Medulla oblongata (tissue), 1 donor: Measurements from ENCODE around the gene DBI.
"Not testable (repeated sequence)": the region's sequence is repeated elsewhere in the genome, so short reads cannot be mapped to it uniquely, and the experiment has no call there.

Experiments
- DNase-seq: peaks from one replicate; pipeline ENCODE4 v3.0.0-alpha.2; 2015; ENCODE audit errors: extremely low spot score

The DBI gene

DNA sequence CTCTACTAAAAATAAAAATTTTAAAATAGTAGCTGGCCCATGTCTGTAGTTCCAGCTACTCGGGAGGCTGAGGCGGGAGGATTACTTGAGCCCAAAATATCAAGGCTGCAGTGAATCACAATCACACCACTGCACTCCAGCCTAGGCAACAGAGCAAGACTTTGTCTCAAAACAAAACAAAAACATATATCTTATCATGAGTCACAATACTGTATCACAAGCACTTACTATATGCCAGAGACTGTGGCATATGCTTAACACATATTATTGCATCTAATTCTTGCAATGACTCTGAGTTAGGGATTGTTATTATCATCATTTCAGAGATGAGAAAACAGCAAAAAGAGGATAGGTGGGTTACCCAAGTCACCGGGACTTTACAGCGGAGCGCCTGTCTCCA, 35.3 kb downstream of the DBI start:
- no peak for DNase-seq

DNA sequence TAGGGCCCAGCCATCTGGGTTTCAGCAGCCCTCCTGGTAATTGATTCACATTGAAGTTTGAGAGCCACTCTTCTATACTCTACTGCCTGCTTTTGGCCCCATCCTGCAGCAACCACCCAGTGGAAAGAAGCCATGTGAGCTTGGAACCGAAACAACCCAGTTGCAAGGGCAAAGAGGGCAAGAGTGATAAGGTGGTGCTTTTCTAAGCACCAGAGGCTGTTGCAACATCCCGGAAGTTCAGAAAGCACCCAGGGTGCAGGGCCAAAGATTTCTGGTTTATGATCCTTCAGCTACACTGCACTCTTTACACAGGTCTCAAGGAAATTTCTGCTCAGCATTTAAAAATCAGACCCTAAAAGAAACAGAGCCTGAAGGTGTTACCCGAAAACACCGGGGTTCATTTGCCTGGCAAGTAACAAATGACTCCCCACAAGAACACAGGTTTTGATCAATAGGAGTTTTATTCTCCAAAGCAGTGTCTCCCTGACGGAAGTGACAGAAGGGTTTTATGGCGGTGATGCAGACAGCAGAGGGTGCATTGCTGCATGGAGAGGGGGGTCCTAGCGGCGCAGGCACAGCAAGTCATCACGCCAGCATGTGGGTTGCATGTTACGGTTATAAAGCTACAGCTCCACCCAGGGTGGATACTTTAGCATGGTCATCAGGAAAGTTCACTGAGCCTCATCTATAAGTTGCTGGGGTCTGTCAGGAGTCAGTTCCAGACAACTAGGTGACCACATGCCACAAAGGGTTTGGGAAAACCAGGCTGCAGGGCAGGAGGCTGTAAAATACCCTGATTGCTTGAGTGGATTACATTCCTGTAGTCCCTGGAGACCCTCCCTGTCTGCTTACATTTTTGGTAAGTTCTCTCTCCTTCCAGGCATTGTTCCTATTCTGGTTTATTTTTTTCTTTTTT, 36.1 kb downstream of the DBI start:
- DNase-seq: no peak

DNA sequence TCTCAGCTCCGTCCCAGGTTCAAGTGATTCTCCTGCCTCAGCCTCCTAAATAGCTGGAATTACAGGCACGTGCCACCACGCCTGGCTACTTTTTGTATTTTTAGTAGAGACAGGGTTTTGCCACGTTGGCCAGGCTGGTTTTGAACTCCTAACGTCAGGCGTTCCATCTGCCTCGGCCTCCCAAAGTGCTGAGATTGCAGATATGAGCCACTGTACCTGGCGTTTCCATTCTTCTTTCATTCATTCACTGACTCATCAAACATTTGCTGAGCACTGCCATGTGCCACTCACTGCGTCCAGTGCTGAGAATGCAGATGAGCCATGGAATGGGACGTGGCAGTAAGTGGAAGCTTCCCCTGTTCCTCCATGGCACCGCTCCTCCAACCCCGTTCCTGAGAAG, 36.8 kb downstream of the DBI start:
- not testable (repeated sequence) for DNase-seq

GRCh38 chr2:119405151-119405550, 38.4 kb downstream of the DBI start:
- no peak for DNase-seq

GRCh38 chr2:119407430-119408220, 40.8 kb downstream of the DBI start:
- peak; percentile 84 for DNase-seq

GRCh38 chr2:119408221-119408619, 41.4 kb downstream of the DBI start:
- no peak for DNase-seq

DNA sequence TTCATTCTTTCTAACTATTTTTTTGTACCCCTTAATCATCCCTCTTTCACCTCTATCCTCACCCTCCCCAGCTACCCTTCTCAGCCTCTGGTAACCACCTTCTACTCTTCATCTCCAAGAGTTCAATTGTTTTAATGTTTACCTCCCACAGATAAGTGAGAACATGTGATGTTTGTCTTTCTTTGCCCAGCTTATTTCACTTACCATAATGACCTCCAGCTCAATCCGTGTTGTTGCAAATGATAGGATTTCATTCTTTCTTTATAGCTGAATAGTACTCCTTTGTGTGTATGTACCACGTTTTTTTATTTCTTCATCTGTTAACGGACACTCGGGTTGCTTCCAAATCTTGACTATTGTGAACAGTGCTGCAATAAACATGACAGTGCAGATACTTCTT, 42.7 kb downstream of the DBI start:
- no peak for DNase-seq

GRCh38 chr2:119414894-119415293, 48.1 kb downstream of the DBI start:
- no peak for DNase-seq

GRCh38 chr2:119415630-119416029, 48.9 kb downstream of the DBI start:
- no peak for DNase-seq

DNA sequence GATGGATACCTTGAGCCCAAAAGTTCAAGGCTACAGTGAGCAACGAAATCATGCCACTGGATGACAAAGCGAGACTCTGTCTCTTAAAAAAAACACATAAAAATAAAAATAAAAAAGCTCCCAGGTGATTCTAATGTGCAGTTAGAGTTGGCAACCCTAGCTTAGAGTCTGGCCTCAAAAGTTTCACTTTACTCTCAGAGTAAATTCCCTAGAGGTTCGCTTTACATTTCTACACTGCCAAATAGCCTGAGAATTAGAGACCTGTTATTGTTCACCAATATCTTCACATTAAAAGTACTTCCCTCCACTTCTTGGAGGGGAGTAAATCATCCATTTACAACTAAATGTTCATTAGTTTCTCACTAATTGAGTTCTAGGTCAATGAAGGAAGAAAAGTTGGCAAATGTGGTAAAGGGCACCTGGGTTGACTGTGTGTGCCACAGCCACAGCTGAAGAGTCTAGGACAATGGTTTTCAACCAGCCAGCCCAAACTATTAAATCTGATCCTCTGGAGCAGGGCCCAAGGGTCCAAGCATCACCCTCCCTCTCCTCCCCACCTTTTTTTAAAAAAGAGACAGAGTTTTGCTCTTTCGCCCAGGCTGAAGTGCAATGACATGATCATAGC, 49.6 kb downstream of the DBI start:
- no peak for DNase-seq

GRCh38 chr2:119417908-119418307, 51.1 kb downstream of the DBI start:
- no peak for DNase-seq

- no peak for DNase-seq
These were observed 52.3 kb downstream of the DBI start for GRCh38 chr2:119419065-119419464.

GRCh38 chr2:119419803-119420508, 53.2 kb downstream of the DBI start:
- peak; percentile 7 for DNase-seq

DNA sequence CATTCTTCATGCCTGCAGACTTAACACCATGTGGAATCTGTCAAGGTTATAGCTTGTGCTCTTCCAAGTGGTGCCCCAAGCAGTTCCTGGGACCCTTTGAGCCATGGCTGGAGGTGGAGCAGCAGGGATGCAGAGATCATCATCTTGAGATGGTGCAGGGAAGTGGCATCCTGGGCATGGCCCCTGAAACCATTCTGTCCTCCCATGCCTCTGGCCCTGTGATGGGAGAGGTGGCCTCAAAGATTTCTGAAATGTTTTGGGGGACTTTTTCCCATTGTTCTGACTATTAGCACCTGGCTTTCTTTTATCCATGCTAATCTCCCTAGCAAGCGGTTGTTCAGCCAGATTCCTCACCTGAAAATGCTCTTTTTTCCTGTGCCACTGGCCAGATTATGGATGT, 54.5 kb downstream of the DBI start:
- no peak for DNase-seq

GRCh38 chr2:119421741-119422140, 55.0 kb downstream of the DBI start:
- DNase-seq: no peak
